ENCODE data around the gene GRIK1. TPM values are rescaled to one million over a fixed set of nuclear protein-coding genes. Genes with fewer than 3 reads are reported as not detected.

Gene GRIK1
- total RNA-seq, 2 donors from 2014 or later: 0.36 TPM; not detected in 1

- no peaks in the 10 kb centered on the region for H3K27me3 ChIP-seq (replicated peaks; ENCODE audit: insufficient read depth)
- H3K9me3 ChIP-seq: no peaks in the 10 kb centered on the region
- TF ChIP-seq POLR2A (IDR thresholded peaks at IDR 0.05) (no peak), CTCF (IDR thresholded peaks at IDR 0.05) (no peak), POLR2AphosphoS5 (IDR thresholded peaks at IDR 0.05) (no peak)
- H3K4me1 ChIP-seq (replicated peaks): no peaks in the 10 kb centered on the region
- no peaks in the 10 kb centered on the region for H3K36me3 ChIP-seq
- intact Hi-C loops (cut with DNase I): no loop called here
- no peak for DNase-seq (ENCODE audit: low spot score)
- no peak overlapping the region for H3K4me3 ChIP-seq
- no peak overlapping the region for H3K27ac ChIP-seq
Measured at GRCh38 chr21:29711236-29711635, 228.6 kb downstream of the GRIK1 start.

- Histone ChIP-seq H3K9me3 (no peaks in the 10 kb centered on the region), H3K4me3 (no peak overlapping the region), H3K4me1 (replicated peaks) (no peaks in the 10 kb centered on the region), H3K27ac (no peak overlapping the region), H3K36me3 (no peaks in the 10 kb centered on the region), H3K27me3 (replicated peaks; ENCODE audit: insufficient read depth) (no peaks in the 10 kb centered on the region)
- TF ChIP-seq POLR2A (IDR thresholded peaks at IDR 0.05): no peak
- intact Hi-C loops (cut with DNase I): no loop called here
- WGBS: 77% methylated on average over 3 of the region's 3 CpGs
- DNase-seq (ENCODE audit: low spot score): no peak
Measured at GRCh38 chr21:29710498-29710897, 229.3 kb downstream of the GRIK1 start.

- Histone ChIP-seq H3K9me3 (no peaks in the 10 kb centered on the region), H3K4me1 (replicated peaks) (no peaks in the 10 kb centered on the region), H3K4me3 (no peak overlapping the region), H3K36me3 (no peaks in the 10 kb centered on the region), H3K27ac (no peak overlapping the region), H3K27me3 (replicated peaks; ENCODE audit: insufficient read depth) (no peaks in the 10 kb centered on the region)
- no peak for DNase-seq (ENCODE audit: low spot score)
- WGBS: 86% methylated on average over 4 of the region's 4 CpGs
- TF ChIP-seq CTCF (IDR thresholded peaks at IDR 0.05): no peak
- TF ChIP-seq POLR2A (IDR thresholded peaks at IDR 0.05): no peak
- TF ChIP-seq POLR2AphosphoS5 (IDR thresholded peaks at IDR 0.05): no peak
- intact Hi-C loops (cut with DNase I): no loop called here
Measured at GRCh38 chr21:29708401-29708800, 231.4 kb downstream of the GRIK1 start.

- DNase-seq (ENCODE audit: low spot score): no peak
- Histone ChIP-seq H3K4me1 (replicated peaks) (no peaks in the 10 kb centered on the region), H3K4me3 (no peak overlapping the region), H3K9me3 (no peaks in the 10 kb centered on the region), H3K27ac (no peak overlapping the region), H3K27me3 (replicated peaks; ENCODE audit: insufficient read depth) (no peaks in the 10 kb centered on the region), H3K36me3 (no peaks in the 10 kb centered on the region)
- WGBS: 43% methylated on average over 1 of the region's 1 CpG
- intact Hi-C loops (cut with DNase I): no loop called here
- TF ChIP-seq POLR2AphosphoS5 (IDR thresholded peaks at IDR 0.05): no peak
- no peak for TF ChIP-seq POLR2A (IDR thresholded peaks at IDR 0.05)
- TF ChIP-seq CTCF (IDR thresholded peaks at IDR 0.05): no peak
Measured at GRCh38 chr21:29704719-29705118, 235.1 kb downstream of the GRIK1 start.

- TF ChIP-seq POLR2AphosphoS5 (IDR thresholded peaks at IDR 0.05): no peak
- TF ChIP-seq POLR2A (IDR thresholded peaks at IDR 0.05): no peak
- TF ChIP-seq CTCF (IDR thresholded peaks at IDR 0.05): no peak
- H3K4me3 ChIP-seq: no peak overlapping the region
- WGBS: 93% methylated on average over 5 of the region's 5 CpGs
- no peak overlapping the region for H3K27ac ChIP-seq
- H3K9me3 ChIP-seq: no peaks in the 10 kb centered on the region
- intact Hi-C loops (cut with DNase I): no loop called here
- no peaks in the 10 kb centered on the region for H3K4me1 ChIP-seq (replicated peaks)
- no peaks in the 10 kb centered on the region for H3K36me3 ChIP-seq
- no peak for DNase-seq (ENCODE audit: low spot score)
- no peaks in the 10 kb centered on the region for H3K27me3 ChIP-seq (replicated peaks; ENCODE audit: insufficient read depth)
Measured at GRCh38 chr21:29701676-29702075, 238.1 kb downstream of the GRIK1 start.

Data from prostate gland (tissue), 2 donors.